ENCODE data around the gene WWTR1.

Gene WWTR1

GRCh38 chr3:149490260-149490971, 167.4 kb downstream of the WWTR1 start:
- no peak for DNase-seq

GRCh38 chr3:149489060-149489690, 168.7 kb downstream of the WWTR1 start:
- peak in 1 of 3 donors; percentile 38 for DNase-seq

DNA sequence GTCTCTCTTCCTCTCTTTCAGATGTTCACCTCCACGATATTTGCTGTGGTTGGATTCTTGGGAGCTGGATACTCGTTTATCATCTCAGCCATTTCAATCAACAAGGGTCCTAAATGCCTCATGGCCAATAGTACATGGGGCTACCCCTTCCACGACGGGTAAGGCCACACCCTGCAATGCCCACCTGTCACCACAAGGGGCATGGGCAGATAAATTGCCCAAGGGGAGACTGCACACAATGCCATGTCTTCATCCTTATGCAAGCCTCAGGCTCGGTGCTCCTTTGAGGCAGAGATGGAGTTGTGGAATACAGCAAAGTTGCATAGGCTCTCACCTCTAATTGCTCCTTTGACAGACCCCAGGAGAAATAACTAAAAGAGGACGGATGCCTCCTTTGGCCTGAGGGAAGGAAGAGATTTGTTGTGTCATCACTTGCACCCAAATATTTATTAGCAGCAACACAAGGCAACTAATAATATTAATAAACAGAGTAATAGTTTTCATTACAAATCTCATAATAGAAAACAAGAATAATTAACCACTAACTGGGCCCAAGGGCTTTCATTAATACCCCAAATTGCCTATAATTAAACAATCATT, 170.1 kb downstream of the WWTR1 start:
- peak in 2 of 3 donors; percentile 42 to 63 for DNase-seq

DNA sequence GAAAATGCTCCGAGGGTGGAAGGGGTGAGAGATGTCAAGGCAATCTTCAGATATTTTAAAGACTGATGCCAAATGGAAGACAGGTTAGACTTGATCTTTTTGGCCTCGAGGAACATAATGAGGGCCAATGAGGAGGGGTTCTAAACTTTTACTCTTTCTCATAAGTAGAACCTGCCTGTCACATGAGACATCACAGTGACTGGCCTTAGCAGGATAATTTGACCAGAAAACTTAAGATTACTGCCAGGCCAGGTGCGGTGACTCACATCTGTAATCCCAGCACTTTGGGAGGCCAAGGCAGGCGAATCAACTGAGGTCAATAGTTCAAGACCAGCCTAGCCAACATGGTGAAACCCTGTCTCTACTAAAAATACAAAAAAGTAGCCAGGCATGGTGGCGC, 171.1 kb downstream of the WWTR1 start:
- DNase-seq = no peak

GRCh38 chr3:149481491-149481890, 176.3 kb downstream of the WWTR1 start:
- DNase-seq = no peak

DNA sequence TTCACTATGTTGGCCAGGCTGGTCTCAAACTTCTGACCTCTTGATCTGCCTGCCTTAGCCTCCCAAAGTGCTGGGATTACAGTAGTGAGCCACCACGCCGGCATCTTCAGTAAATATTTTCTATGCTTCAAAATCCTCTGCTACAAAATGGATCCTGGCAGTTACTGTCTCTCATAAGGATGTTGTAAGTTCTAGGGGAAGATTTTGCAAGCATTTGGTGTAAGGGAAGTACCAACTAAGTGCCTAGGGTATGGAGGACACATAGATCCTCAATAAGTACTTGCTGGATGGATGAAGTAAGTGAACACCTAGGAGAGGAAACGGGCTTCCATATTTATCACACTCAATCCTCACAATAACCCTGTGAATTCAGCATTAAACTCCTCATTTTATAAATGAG, 176.8 kb downstream of the WWTR1 start:
- peak in 1 of 3 donors; percentile 25 for DNase-seq

GRCh38 chr3:149480326-149481017, 177.4 kb downstream of the WWTR1 start:
- DNase-seq = peak; percentile 73 to 84 (median 82)

DNA sequence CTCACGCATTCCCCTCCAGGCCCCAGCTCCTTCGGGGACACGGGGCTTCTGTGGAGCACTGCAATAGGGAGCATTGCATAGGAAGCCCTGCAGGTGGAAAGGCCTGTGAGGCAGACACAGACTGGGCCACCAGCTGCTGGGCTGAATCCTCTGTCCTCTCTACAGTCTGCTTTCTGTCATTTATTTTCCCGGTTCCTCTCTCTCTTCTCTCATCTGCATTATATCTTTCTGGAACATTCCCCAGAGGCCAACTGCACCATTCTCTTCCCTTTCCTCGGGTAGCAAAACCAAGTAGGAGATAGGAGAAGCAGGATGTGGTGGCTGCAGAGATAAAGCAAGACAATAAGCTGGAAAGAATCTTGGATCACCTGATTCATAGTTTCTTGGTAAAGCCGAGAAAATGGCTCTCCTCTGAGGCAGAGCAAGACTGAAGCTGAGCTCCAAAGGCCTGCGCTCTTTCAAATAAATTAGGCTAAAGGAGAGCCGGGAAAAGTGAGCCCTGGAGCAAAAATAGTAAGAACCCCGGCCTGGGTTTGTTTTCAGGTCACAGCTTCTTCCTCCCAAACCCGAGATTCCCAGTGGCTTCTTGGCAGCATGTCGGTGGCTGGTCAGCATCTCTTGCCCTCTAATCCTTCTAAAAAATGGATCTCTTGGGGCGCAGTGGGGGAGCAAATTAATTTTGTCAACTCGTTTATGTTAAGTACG, 178.1 kb downstream of the WWTR1 start:
- no peak for DNase-seq

DNA sequence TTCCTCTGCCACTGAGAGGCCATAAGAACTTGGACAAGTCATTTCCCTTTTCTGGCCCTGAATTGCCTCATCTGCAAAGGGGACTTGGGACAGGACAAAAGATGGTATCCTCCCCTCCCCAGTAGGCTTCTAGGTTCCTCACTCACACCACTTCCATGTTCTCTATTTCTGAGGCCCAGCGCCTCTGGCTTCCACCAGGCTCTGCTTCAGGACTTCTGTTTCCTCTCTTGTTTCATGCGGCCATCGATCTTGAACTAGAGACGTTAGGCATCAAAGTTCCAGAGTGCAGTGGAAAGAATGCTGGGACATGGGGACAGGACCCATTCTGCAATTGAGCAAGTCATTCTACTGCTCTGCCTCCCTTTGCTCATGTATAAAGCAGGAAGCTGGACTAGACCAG, 181.6 kb downstream of the WWTR1 start:
- peak; percentile 35 to 57 (median 41) for DNase-seq

- DNase-seq = no peak
Measured at GRCh38 chr3:149475451-149476060, 182.3 kb downstream of the WWTR1 start.

- DNase-seq = no peak
Measured at GRCh38 chr3:149474250-149474817, 183.5 kb downstream of the WWTR1 start, which contains the start of gene TM4SF4. Gene TM4SF4, plus strand, starts transcription at chr3:149474697. Its CDS starts 181 bp downstream, at chr3:149474878.

DNA sequence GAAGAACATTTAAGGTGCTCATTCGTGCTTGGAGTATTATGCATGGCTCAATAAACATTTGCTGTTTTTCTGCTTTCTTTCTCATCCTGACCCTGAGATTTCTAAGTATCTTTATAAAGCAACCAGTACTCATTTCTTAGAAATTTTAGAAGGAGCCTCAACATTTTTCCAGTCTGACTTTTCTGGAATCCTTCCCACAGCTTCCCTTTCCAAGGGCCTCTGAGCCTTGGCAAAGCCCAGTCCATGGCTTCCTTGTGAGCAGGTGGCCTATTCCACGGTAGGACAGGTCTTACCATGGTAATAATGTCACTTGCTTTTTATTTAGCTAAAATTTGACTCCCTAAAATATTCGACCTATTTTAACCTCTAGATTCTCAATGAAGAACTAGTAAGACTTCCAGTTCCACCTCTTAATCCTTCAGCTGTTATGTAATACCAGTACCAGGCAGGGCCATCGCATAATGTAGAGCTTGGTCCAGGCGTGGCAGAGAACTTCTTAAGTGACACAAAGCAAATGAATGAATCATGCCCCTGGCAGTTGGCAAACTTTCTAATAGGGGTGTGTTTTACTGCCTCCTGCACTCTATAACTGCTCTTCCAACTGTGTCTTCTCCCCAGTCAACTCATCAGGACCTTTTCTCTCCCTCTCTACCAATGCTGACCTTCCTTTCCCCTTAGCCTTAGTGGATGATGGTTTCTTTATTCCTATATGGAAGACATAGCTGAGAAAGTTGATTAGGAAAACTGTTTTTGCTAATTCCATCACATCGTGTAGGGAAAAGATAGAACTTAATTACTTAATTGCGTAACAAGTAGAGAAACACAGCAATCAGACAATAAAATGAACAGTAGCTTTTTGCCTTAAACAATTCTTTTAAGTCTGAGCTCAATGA, 184.2 kb downstream of the WWTR1 start:
- peak; percentile 45 to 65 (median 63) for DNase-seq

DNA sequence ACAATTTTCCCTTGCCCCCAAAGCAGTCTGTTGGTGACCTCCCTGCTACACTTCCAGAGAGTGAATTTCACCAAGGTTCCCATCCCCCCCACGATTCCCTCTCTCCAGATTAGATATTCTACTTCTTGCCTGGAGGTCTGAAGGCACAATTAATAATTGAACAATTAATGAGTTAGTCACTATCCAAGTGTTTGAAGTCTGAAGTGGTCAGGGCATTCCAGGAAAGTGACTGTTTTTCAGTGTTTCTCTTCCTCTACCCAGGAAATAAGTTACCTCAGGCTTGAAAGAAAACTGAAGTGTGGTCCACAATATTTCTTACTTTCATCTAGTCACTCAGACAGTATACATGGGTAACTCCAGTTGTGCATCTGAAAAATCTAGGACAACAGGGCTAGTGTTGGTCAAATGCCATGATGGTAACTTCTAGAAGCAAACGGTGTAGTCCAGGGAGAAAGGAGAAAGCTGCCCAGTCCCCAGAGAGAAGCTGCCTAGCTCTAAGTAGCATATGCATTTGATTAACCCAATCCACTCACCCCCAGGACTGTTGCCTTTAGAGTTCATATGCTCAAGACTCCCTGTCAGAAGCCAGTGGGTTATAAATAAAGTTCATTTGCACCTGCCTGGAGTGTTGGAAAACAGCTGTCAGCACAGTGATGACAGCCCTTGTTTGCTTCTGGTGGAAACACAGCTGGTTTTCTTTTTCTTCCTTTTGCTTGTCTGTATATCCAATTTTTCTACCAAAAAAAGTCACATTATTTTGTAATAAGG, 185.6 kb downstream of the WWTR1 start:
- no peak for DNase-seq

- DNase-seq = no peak
Measured at GRCh38 chr3:149470381-149470780, 187.4 kb downstream of the WWTR1 start.

DNA sequence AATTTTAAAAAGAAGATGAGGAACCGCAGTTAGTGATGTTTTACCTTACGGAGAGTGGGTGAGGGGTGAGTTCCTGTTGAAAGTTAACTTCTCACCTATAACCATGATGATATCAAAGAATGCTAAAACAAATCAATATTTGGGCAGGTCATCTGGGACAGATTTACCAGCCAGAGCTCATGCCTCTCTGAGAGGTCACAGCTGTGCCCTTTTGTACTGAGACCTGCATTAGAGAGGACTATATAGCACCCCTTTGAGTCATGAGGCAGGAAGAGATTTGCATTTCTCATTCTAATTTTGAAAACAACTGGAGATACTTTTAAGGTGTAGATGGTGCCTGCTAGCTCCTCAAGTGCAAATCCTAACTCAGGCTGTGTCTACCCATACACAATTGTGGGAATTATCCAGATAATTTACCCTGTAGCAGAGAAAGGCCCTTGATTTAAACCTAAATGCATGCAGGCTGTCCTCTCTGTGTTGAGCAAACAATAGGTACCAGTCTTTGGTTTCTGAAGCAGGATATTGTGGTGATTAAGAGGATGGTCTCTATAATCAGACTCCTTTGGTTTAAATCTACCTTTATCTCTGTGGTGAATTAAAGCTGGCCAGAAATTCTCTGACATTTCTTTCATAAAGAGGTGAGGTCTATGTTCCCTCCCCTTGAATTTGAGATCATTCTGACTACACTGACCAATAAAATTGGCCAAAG, 189.2 kb downstream of the WWTR1 start:
- DNase-seq = no peak

Data from suppressor macrophage treated with lipopolysaccharide for 1 hour (primary cell).